Prostate gland (tissue), 2 donors: Measurements from ENCODE around the gene HCN4. TPM values are rescaled to one million over a fixed set of nuclear protein-coding genes. Genes with fewer than 3 reads are reported as not detected.

Source experiments
- DNase-seq: peaks from one replicate; pipeline ENCODE4 v3.0.0-alpha.2; 2019; ENCODE audit warnings: low spot score
- H3K27ac ChIP-seq, 2 donors: fragments of 200-600 bp; sonication (generic); 2 replicates each; pipeline ENCODE4 v1.5.1; 2017 to 2019
- H3K27me3 ChIP-seq: fragments of 200-600 bp; sonication (generic); replicated peaks from 2 replicates; pipeline ENCODE4 v1.5.1; 2019; ENCODE audit not compliant: insufficient read depth
- H3K36me3 ChIP-seq, 2 donors: fragments of 200-600 bp; sonication (generic); 1 replicate in 1 of 2; 2 replicates in 1 of 2; pipeline versions ENCODE4 v1.5.1 to v1.8.1; 2017 to 2019
- H3K4me1 ChIP-seq: fragments of 200-600 bp; sonication (generic); replicated peaks from 2 replicates; pipeline ENCODE4 v1.5.1; 2019
- H3K4me3 ChIP-seq, 2 donors: fragments of 200-600 bp; sonication (generic); 2 replicates each; pipeline ENCODE4 v1.5.1; 2017 to 2019
- H3K9me3 ChIP-seq: fragments of 200-600 bp; sonication (generic); 2 replicates; pipeline ENCODE4 v1.5.1; 2017
- CTCF ChIP-seq, 4 experiments: fragments of 200-600 bp in 2 of 4; fragments of 450-650 bp in 2 of 4; sonication (generic) in 2 of 4; IDR thresholded peaks; 1 replicate in 3 of 4; 2 replicates in 1 of 4; pipeline ENCODE4 v1.5.1; 2016 to 2019; ENCODE audit warnings: antibody characterized with exemption in 4 of 4, mild to moderate bottlenecking in 2 of 4, moderate library complexity in 2 of 4
- POLR2A ChIP-seq: fragments of 450-650 bp; IDR thresholded peaks from one replicate; pipeline ENCODE4 v1.6.1; 2016; ENCODE audit warnings: antibody characterized with exemption, mild to moderate bottlenecking
- POLR2AphosphoS5 ChIP-seq: sonication (generic); formaldehyde crosslinking; IDR thresholded peaks from one replicate; pipeline ENCODE4 v1.6.1; 2017; ENCODE audit warnings: antibody characterized with exemption
- WGBS: methylation state at CpG from one replicate; pipeline ENCODE4 v1.1.5; 2018; 5-methylcytosine and 5-hydroxymethylcytosine counted together
- intact Hi-C: fragments of 100-400 bp; cut with DNase I; formaldehyde crosslinking; loops from one replicate; pipeline ENCODE4 v1.14.2; 2022
- total RNA-seq, 2 donors: library from RNA; depleted of rRNA; stranded (reverse); fragments of >200 nt; gene quantifications; one replicate each; pipeline ENCODE4 v1.1.0, GENCODE V29; 2016

The HCN4 gene
- total RNA-seq, 2 donors from 2014 or later = 0.18 to 6.0 TPM

DNA sequence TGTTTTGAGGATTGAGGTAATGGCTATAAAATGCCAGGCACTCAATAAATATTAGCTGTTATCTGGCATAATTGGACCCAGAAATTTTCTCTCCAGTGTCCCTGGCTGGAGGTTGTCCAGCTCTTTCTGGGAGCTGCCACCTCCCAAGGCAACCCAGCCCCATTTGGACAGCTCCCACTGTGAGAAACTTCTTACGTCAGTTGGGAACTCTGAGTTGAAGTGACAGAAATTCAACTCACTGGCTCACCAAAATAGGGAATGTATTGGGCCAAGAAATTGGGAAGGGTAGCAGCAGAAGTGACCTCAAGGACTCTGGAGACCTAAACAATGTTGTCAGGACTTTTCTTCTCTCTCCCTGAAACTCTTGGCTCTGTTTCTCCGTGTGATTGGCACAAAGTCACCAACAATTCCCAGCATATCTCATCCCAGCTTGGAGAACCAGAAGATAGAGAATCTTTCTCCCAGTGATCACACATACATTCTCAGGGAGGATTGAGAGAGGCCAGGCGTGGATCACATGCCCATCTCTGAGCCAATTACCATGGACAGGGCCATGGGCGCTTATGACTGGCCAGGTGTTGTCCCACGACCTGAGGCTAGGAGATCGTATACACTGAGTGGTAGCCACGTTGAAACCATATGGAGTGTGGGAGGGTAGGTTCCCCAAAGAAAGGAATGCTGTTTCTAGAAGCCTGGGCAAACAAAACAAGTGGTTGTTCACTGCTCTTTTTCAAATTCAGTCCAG lies 22.5 kb upstream of the HCN4 start:
- TF ChIP-seq POLR2A (no peak), CTCF (IDR thresholded peaks at IDR 0.05) (no peak), POLR2AphosphoS5 (no peak)
- 51% methylated on average over 7 of the region's 7 CpGs for WGBS

GRCh38 chr15:73389971-73390544 lies 21.3 kb upstream of the HCN4 start:
- no peak for DNase-seq
- no peaks in the 10 kb centered on the region for H3K27me3 ChIP-seq
- no peak overlapping the region for H3K27ac ChIP-seq
- no peak overlapping the region for H3K4me3 ChIP-seq
- TF ChIP-seq POLR2A = no peak
- TF ChIP-seq CTCF (IDR thresholded peaks at IDR 0.05) = no peak
- no peak for TF ChIP-seq POLR2AphosphoS5
- intact Hi-C loops = no loop called here
- WGBS = 94% methylated on average over 2 of the region's 2 CpGs
- H3K4me1 ChIP-seq = no peaks in the 10 kb centered on the region
- no peaks in the 10 kb centered on the region for H3K36me3 ChIP-seq
- H3K9me3 ChIP-seq = no peaks in the 10 kb centered on the region

More for the DNA sequence above, 22.5 kb upstream of the HCN4 start:
- DNase-seq = no peak
- Histone ChIP-seq H3K9me3 (no peaks in the 10 kb centered on the region), H3K4me3 (no peak overlapping the region), H3K27ac (no peak overlapping the region), H3K27me3 (no peaks in the 10 kb centered on the region), H3K36me3 (no peaks in the 10 kb centered on the region), H3K4me1 (no peaks in the 10 kb centered on the region)
- intact Hi-C loops = no loop called here

- Histone ChIP-seq H3K27ac (no peak overlapping the region), H3K4me1 (no peaks in the 10 kb centered on the region), H3K4me3 (no peak overlapping the region), H3K36me3 (no peaks in the 10 kb centered on the region), H3K9me3 (no peaks in the 10 kb centered on the region), H3K27me3 (no peaks in the 10 kb centered on the region)
- no peak for TF ChIP-seq CTCF (IDR thresholded peaks at IDR 0.05)
- intact Hi-C loops = no loop called here
- 62% methylated on average over 2 of the region's 2 CpGs for WGBS
- no peak for DNase-seq
Observed at GRCh38 chr15:73389539-73389938, 20.8 kb upstream of the HCN4 start.

DNA sequence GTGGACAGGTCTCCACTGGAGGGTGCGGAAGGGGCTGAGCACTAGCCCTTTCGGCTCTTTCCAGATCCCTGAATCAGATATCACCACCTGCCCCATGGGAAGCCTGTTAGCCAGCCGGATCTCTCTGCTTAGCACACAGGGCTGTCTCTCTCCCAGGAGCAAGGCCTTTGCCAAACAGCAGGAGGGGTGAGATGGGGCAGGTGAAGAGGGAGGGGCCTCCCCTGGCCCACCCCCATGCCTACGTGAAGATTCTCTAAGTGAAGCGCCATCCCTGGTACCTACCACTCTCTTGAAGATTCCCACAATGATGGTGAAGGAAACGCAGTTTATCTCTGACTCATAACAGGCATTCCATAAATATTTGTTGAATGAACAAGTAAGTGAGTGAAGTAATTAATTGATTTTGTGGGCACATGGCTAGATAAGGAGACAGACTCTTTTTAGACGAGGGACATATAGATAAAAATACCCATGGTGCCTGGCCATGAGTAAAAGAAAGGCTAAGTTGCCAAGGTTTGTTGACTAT lies 19.6 kb upstream of the HCN4 start:
- no peak overlapping the region for H3K4me3 ChIP-seq
- H3K27ac ChIP-seq = no peak overlapping the region
- no peaks in the 10 kb centered on the region for H3K27me3 ChIP-seq
- DNase-seq = no peak
- TF ChIP-seq POLR2A = no peak
- no peak for TF ChIP-seq CTCF (IDR thresholded peaks at IDR 0.05)
- TF ChIP-seq POLR2AphosphoS5 = no peak
- H3K9me3 ChIP-seq = no peaks in the 10 kb centered on the region
- no peaks in the 10 kb centered on the region for H3K4me1 ChIP-seq
- intact Hi-C loops = no loop called here
- WGBS = 46% methylated on average over 7 of the region's 7 CpGs
- H3K36me3 ChIP-seq = no peaks in the 10 kb centered on the region
